Astrocyte of the spinal cord (primary cell): ENCODE measurements around the gene FXYD6.

Experiments
- DNase-seq: peaks from one replicate; pipeline ENCODE4 v3.0.0; 2011; ENCODE audit warnings: low read depth, low spot score
- H3K4me3 ChIP-seq: 2 replicates; pipeline ENCODE4 v1.5.1; 2011; ENCODE audit warnings: low read depth, mild to moderate bottlenecking, low read length, moderate library complexity
- in situ Hi-C: cut with HindIII; loops from 2 replicates; pipeline ENCODE4 v1.10.0; 2017; ENCODE audit warnings: low sequenced_read_pairs
- TF ChIP-seq, protein P1 (sequence below): IDR thresholded peaks from 2 replicates; pipeline ENCODE4 v1.5.1; 2012; ENCODE audit warnings: low read depth, mild to moderate bottlenecking, low read length, inconsistent platforms

The FXYD6 gene

DNA sequence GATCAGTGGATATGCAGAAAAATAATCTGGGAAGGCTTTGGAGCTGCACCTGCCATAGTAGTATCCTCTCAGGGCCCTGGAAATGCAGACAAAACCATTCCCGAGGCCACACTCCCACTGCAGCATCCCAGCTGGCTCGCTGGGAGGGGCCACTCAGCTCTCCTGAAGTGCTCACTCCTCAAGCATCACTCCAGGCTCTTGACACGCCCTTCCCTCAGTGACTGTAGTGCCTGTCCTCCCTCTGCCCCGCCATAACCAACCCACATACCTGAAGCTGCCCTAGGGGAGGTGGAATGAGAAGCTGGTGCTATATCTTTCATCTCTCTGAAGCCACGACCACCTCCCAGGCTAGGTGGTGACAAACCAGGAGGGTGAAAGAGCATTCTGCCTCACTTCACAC lies 84.2 kb downstream of the FXYD6 start:
- TF ChIP-seq, protein P1, sequence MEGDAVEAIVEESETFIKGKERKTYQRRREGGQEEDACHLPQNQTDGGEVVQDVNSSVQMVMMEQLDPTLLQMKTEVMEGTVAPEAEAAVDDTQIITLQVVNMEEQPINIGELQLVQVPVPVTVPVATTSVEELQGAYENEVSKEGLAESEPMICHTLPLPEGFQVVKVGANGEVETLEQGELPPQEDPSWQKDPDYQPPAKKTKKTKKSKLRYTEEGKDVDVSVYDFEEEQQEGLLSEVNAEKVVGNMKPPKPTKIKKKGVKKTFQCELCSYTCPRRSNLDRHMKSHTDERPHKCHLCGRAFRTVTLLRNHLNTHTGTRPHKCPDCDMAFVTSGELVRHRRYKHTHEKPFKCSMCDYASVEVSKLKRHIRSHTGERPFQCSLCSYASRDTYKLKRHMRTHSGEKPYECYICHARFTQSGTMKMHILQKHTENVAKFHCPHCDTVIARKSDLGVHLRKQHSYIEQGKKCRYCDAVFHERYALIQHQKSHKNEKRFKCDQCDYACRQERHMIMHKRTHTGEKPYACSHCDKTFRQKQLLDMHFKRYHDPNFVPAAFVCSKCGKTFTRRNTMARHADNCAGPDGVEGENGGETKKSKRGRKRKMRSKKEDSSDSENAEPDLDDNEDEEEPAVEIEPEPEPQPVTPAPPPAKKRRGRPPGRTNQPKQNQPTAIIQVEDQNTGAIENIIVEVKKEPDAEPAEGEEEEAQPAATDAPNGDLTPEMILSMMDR: no peak
- in situ Hi-C loops: no loop called here
- H3K4me3 ChIP-seq: no peak overlapping the region

DNA sequence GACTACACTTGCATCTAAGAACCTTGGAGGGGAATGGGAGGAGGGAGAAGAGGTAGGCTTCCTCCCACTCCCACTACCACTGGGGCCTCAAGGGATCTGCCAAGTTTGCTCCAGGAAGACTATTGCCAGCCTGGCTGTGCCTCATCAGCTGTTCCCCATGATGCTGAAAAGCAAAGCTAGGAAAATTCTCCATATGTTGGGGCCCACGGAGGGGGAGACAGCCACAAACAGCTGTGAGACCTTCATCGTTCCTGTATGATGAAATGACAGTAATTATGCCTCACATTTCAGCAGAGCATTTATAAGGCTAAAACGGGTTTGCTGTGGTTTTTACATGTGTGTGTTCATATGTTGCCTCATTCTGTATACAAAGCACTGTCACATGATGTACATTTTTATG lies 86.2 kb downstream of the FXYD6 start:
- DNase-seq: no peak
- in situ Hi-C loops: no loop called here
- H3K4me3 ChIP-seq: no peak overlapping the region
- TF ChIP-seq, protein P1: no peak

More for the DNA sequence above, 84.2 kb downstream of the FXYD6 start:
- no peak for DNase-seq

DNA sequence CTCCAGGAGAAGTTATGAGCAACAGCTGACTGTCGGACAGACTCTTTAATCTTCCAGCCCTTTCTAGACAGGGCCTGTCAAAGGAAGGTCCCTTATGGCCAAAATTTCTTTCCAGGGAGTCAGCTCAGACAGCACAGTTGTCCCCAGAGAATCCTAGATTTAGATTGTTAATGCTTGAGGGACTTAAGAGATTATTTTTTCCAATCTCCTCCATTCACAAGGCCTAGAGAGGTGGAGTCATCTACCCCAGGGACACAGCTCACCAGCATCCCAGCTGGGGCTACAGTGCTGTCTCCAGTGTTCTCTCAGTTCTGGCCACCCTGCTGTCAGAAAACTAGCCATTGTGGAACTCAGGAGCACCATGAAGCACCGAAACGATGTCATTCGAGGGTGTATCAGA lies 87.2 kb downstream of the FXYD6 start:
- H3K4me3 ChIP-seq: no peak overlapping the region
- in situ Hi-C loops: no loop called here
- TF ChIP-seq, protein P1: no peak
- no peak for DNase-seq
